ENCODE measurements around the gene EEA1. TPM values are rescaled to one million over a fixed set of nuclear protein-coding genes. Genes with fewer than 3 reads are reported as not detected.
A peak's percentile ranks its signal among the peaks of the same experiment; 100 is the strongest.
"Not testable (repeated sequence)": the region's sequence is repeated elsewhere in the genome, so short reads cannot be mapped to it uniquely, and the experiment has no call there.

The EEA1 gene
- total RNA-seq, 1 donor from 2014 or later, result 11.0 TPM

DNA sequence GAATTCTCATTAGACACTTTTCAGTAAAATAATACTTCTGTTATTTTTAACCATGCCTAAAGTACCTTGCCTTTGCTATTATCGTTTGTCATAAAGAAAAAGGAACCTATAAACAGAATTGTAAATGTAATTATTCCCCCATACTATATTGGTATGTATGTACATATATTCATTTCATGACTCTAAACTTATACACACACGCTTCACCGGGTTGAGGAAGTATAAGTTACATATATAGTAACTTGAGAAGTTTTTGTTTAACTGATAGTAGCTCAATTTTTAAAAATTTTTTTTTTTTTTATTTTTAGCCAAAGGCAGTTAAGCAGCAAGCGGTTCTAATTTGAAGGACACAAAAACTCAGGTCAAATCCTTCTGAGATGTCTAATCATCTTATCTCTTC, 118.7 kb downstream of the EEA1 start:
- no peak for DNase-seq (ENCODE audit: low read depth in 2 of 2)

DNA sequence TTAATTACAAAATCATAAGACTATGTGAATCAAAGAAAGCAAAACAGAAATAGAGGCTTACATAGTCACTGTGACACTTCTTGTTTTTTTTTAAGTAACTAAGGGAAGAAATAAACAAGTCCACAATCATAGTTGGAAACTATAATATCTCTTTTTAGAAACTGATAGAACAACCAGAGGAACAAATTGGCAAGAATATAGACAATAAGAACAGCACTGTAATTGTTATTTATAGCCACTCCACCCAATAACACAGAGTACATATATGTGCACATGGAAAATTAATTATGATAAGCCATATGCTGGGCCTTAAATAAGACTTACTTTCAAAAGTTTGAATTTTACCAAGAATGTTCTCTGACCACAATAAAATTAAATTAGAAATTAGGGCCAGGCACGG, 125.2 kb downstream of the EEA1 start:
- DNase-seq (ENCODE audit: low read depth in 2 of 2), result no peak

DNA sequence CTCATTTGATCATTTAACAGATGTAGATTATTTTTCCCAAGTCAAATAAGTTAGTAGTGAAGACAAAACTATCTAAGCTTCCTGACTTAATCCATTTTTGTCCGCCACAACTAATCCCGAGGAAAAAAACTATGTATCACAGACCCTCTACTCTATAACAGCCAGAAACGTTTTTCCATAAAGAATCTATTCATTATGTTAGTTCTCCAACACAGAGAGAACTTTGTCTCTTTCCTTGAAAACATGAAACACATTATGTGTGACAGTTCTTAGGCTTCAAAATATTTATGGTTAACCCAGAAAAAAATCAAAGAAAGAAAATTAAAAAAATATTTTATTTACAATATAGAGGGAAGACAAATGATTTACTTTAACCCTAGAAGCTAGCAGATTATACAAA, 126.2 kb downstream of the EEA1 start:
- no peak for DNase-seq (ENCODE audit: low read depth in 2 of 2)

DNA sequence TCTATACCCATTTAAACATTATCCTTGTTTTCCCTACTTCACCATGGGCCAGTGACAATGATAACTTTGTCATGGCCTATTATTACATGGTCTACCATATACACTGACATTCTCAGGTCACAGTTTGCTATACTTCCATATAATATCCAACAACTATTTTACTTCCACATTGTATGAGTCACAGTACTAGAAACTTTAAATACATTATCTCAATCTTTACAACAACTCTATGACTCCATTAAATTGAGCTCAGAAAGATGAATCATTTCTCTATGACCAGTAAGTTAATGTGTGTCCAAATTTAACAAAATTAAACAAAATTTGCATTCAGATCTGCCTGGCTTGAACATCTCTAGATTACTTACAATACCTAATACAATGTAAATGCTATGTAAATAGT, 132.4 kb downstream of the EEA1 start:
- DNase-seq (ENCODE audit: low read depth in 2 of 2), result no peak

DNA sequence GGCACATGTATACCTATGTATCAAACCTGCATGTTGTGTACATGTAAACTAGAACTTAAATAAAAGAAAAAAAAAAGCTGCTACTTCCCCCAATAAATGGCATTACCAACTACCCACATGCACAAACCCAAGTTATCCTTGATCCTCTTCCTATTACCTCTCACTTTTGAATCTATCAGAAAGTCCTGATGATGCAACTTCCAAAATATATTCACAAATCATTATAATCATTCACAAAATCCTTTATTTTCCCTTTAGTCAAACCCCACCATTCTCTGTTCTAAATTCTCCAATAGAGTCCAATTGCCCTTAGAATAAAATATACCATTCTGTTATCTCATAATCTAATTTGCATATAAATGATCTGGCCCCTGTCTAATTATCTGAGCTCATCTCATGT, 134.3 kb downstream of the EEA1 start:
- DNase-seq (ENCODE audit: low read depth in 2 of 2), result no peak

DNA sequence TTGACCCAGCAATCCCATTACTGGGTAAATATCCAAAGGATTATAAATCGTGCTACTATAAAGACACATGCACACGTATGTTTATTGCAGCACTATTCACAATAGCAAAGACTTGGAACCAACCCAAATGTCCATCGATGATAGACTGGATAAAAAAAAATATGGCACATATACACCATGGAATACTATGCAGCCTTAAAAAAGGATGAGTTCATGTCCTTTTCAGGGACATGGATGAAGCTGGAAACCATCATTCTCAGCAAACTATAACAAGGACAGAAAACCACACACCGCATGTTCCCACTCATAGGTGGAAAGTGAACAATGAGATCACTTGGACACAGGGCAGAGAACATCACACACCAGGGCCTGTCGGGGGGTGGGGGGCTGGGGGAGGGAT, 134.7 kb downstream of the EEA1 start:
- DNase-seq (ENCODE audit: low read depth in 2 of 2), result not testable (repeated sequence)

DNA sequence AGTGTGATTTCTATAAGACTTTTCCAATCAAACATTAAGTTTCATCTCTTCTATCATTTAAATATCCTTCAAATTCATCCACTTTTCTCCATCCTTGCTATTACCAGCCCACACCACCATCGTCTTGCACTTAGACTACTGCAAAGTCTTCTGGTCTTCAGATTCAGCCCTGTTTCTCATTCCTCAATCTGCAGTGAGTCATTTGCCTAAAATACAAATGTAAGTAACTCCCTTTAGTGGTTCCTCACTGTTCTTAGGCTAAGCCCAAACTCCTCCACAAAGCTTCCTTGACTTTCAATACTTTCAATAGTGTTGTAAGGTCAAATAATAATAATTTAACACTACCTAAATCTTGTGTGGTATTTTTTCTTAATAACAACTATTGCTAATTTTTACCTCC, 143.1 kb downstream of the EEA1 start:
- DNase-seq (ENCODE audit: low read depth in 2 of 2), result no peak

DNA sequence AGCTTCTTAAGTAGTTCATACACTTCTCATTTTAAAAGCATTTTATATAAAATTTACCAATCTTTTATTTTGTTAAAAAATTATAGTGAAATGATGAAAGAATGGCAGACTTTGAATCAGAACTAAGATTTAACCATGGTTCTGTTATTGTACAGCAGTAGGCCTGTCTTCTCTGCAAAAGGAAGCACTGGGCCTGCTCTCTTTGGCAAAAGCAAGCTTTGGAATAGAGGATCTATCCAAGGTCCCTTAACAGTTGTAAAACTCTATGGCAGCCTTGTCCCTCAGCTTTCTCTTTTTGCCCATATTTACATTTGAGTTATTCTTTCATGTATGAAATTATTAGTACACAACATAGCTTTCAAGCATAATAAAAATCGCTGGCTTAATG, 143.5 kb downstream of the EEA1 start:
- DNase-seq (ENCODE audit: low read depth in 2 of 2), result no peak

DNA sequence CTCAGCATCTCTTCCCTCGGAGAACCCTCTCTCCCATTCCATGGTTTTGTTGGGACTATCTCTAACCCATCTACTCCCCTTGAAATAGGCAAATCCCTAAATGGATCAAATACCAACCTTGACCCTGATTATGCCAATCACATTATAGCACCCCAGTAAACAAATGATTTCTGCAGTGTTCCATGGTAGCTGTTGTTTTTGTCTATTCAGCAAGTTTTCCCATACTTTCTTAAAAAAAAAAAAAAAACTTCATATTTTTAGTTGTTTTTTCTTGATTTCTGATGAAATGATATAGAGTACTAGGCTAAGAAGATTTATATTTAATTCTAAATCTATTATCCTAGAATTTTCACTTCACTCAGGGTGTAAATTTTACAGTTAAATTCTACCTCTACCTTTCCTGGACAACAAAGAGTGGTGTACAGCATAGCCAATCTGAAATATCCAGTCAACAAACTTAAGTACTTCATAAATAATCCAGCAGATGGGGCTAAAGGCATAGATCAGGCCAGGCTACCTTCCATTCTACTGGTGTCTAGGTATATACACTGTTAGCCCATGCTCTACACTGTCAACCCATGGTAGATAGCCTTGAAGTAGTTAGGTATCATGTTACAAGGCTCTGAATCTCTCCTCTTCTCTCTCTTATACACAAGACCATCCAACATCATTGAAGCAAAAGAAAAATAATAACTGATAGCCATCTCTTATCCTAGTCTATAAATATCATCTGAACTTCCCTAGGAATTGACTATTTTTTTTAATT, 144.1 kb downstream of the EEA1 start:
- DNase-seq (ENCODE audit: low read depth in 2 of 2), result peak; percentile 78 to 89

DNA sequence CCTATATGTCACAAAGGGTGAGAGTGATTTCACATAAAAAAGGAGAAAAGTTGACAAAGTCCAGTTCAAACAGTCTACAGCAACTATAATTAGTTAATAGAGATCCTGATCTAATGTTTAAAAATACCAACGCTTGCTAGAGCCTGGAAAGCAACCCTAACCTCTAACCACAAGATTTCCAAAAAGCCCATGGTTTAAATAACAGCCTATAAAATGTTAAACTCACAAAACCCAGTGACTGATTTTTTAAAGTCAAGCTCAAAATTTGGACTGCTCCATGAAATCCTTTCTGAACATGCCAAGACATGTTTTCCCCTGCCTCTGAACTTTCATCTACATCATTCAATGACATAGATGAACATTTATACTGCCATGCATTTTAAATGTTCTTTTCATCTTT, 144.7 kb downstream of the EEA1 start:
- DNase-seq (ENCODE audit: low read depth in 2 of 2), result no peak

DNA sequence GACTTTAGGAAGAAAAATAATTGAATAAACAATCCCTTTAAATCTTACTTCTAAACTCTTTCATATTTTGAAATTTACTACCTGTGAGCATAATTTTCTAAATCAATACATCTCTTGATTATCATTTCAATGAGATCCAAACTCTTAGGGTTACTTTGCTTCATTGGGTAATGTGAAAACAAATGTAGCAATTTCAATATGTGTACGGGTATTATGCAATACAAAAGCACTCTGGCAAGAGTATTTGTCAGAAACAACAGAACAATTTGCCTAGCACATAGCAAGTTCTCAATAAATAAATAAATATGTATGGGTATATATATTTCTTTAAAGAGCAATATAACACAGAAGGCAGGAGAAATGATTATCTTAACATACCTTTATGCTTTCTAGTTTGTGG, 149.2 kb downstream of the EEA1 start:
- DNase-seq (ENCODE audit: low read depth in 2 of 2), result peak in 1 of 2 donors; percentile 26

DNA sequence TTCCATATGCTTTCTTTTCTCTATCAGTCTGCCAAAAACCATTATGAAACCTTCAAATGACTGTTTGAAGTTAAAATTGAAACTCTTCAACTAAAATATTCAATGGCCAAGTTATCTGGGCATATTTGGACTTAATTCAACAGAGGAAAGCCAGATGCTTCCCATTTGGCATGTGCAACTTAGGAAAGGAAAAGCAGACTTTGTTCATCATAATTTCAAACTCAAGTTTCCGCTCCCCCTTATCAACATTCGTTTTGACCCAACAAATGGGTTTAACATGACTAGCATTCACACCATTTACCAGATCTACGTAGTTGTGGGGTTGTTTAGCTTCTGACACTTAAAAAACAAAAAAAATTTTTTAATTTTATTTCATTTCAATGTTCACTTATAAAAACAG, 150.6 kb downstream of the EEA1 start:
- DNase-seq (ENCODE audit: low read depth in 2 of 2), result peak; percentile 91 to 95

DNA sequence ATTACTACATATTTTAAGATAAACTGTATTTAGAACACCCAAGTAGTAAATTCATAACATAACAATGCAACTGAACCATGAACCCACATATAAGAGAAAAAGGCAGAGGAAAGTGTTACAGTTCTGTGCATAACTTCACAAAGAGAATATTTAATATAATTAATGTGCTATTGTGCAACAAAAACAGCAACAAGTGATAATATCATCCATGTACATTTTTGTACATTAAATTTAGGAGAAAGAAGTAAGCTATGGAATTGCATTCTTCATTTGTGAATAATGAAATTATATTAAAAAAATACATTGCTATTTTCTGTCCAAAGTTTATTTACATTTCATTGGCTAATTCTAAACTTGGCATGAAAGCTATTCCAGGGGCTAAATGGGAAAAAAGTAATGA, 153.7 kb downstream of the EEA1 start:
- no peak for DNase-seq (ENCODE audit: low read depth in 2 of 2)

DNA sequence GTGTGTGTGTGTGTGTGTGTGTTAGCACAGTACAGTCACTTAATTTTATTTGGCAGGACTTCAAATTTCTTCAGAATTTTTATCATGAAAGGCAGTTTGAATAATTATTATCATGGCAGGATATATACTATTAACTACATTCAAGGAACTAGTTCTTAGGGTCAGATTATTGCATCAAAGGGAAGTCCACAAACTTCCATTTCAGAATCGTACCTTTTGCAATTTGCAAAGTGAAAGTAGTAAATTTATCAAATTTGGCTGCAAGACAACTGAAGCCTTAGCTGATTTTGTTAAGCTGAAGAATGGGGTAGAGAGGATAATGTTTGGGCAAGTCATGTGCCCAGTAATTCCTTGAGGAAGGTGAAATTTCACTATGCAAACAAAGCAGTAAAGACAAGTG, 158.1 kb downstream of the EEA1 start:
- no peak for DNase-seq (ENCODE audit: low read depth in 2 of 2)

DNA sequence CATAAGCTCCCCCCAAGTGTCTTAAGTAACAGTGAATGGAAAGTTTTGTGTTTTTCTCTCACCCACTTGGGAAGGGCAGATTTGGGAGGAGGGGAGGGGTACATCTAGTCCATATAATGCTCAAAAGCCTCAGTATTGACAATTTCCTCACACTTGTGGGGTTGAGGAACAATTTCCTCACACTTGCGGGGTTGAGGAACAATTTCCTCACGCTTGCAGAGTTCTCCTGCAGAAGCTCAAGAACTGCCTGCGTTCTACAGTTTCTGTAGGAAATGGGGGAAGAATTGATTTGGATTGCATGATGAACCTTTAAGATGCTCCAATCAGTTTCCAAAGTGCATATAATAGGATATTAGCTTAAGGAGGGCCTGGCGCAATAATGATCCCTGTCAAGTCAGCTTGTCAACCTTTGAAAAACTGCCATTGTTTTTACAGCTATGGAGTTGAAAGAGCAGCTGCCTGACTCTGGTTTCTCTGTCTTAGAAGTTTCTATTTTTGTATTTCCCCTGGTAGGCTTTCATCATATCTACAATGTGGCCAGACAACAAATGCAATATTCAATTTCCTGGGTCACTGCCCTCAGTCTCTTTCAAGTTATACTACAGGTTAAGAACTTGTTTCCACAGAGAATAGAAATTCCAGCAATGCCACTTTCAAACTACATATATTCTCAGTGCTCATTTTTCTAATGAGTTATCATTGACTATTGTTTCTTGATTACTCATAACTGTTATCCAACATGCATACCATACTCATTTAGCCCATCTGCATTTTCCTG, 159.8 kb downstream of the EEA1 start:
- peak in 1 of 2 donors; percentile 92 for DNase-seq (ENCODE audit: low read depth in 2 of 2)

DNA sequence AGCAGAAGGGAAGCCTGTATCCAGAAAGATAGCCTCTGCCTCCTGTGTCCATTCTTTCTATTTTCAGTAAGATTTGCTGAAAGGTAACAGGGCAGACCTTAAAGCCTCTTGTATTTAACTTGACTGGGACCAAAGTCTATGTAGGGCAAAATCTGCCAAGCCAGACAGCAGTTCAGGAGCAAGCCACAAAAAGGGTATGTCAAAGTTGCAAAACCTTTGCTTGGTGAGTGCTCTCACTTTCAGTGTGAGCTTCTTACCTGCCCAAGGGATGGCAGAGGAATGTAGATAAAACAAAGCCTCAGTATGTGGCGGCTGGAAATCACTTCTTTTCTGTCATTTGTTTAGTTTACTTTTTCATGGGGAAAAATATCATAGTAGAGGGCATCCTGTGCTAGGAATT, 163.2 kb downstream of the EEA1 start:
- no peak for DNase-seq (ENCODE audit: low read depth in 2 of 2)

DNA sequence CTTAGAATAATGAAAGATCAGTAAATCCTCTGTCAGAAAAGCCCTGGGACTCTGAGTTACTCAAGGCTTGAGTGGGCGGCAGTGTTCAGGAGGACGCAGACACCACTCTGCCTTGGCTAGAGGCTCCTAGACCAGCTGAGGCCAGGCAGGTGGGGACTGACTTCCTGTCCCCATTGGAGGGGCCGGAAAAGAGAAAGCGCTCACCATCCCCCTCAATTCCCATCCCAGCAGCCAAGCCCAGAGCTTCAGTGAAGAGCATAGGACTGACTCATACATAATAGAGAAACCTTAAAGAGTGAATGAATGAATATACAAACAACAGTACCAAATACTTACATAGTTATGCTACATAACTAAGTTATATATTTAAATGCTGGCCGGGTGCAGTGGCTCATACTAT, 164.3 kb downstream of the EEA1 start:
- DNase-seq (ENCODE audit: low read depth in 2 of 2), result peak in 1 of 2 donors; percentile 26

DNA sequence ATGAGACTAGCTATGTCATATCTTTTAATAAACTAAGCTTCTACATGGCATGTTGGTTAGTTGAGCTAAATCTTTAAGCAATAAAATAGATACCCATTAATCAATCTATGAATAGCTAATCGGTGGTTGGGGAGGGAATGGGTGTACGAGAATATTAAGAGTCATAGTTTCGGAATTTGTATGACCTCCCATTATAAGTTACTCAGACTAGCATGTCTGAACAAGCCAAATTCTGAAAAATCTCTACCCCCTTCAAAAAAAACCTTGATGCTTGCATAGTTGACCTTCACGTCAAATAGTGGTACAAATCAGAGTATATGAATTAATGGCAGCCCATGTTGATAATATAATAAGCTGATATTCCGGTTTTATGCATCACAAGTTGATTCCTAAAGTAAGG, 166.3 kb downstream of the EEA1 start:
- DNase-seq (ENCODE audit: low read depth in 2 of 2), result no peak

DNA sequence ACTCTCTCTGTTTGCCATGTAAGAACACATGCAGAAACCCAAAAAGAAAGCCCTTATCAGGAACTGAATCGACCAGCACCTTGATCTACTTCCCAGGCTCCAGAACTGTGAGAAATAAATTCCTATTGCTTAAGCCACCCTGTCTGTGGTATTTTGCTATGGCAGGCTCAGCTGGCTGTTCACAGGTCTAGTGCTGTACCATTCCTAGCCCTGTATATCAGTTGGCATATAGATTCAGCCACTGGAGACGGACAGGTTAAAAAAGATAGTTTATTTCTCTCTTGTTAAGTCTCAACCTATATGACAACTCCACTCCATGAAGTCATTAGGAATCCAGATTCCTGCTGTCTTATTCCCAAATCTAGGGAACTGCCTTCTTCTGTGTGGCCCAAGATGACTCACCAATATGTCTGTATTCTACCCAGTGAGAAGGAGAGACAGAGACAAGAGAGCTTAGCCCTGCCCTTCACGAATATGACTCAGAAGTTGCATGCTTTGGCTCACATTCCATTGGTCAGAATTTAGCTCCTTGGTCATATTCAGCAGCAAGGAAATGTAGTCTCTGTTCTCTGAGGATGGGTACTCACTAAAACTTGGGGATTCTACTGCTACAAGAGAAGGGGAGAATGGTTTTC, 169.3 kb downstream of the EEA1 start:
- peak in 1 of 2 donors; percentile 50 for DNase-seq (ENCODE audit: low read depth in 2 of 2)

DNA sequence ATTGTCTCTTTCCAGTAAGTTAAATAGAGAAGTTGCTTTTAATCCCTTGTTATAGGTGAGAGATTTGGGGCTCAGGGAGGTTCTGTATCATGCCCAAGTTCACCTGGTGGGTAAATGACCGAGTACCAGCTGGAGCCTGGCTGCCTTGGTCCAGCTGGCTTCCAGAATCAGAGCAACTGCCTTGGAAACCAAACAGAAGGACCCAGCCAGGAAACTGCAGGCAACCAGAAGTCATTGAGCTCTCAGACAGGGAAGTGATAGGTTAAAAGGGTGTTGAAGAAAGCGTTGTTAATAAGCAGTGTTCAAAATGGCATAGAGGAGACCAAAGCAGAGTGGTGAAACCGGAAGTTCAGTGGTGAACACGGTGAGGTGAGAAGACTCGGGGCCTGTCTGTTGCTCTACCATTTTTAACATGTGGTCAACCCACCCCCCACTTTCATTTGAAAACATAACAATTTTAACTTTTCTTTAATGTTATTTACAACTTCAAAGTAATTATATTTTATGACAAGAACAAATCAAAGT, 171.4 kb downstream of the EEA1 start:
- peak in 1 of 2 donors; percentile 69 for DNase-seq (ENCODE audit: low read depth in 2 of 2)

DNA sequence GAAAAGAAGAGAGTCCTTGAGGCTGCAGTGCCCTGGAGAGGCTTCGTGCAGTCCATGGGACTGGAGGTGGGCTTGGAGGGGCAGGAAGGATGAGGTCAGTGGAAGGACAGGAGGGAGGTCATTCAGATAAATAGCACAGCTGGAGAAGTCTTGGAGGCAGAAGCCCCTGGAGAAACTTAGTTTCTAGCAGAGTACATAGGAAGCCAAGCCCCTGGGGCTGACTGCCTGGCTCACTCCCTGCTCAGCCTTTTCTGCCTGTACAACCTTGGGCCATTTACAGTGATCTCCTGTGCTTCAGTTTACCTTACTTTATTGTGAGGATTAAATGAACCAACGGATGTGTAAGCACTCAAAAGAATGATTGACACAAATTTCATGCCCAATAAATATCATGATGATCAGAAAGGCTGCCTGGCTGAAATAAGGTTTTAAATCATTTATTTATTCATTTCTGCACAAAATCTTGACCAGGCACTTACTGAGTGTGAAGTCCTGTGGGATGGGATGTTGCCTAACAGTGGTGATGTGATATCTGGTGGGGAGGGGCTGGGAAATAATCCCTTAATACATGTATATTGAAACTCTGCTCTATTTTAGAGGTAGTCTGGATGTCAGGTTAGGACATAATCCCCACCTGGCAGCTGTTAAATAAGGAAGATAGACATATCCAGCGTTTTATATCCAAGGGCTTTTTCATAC, 172.0 kb downstream of the EEA1 start:
- DNase-seq (ENCODE audit: low read depth in 2 of 2), result no peak
